RKO (cell line): Measurements from ENCODE around the gene TICAM1.
"Not testable (repeated sequence)": the region's sequence is repeated elsewhere in the genome, so short reads cannot be mapped to it uniquely, and the experiment has no call there.

Source experiments
- DNase-seq: peaks from one replicate; pipeline ENCODE4 v3.0.0-alpha.2; 2016; ENCODE audit warnings: low spot score

Gene TICAM1

DNA sequence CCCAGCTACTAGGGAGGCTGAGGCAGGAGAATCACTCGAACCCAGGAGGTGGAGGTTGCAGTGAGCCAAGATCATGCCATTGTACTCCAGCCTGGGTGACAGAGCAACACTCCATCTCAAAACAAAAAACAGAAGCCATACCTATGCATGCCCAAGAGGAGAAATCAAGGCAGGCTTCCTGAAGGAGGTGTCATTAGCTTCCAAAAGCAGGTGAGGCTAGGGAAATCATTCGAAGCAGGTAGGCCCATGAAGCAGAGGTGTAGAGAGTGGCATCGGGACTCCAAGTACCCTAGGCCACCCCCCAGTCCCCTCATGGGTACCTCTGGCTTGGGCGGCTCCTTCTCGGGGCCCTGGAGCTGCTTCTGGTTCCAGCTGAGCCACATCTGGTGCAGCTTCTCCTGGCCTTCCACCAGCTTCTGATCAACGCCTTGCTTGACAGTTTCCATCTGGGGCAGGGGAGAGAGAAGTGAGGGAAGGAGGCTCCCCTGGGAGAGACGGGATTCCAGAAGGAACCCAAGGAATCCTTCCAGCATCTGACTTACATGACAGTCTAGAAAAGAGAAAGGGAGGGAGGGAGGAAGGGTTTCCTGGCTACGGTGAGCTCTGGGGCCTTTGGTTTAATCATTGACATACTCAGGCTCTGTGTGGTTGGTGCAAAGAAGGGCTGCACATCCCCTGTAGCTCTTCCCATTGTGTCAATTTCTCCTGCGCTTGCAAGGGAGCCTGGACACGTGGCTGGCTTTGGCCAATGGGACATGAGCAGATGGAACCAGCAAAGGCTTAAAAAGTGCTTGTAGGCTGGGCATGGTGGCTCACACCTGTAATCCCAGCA lies 13.1 kb upstream of the TICAM1 start:
- DNase-seq, result no peak

GRCh38 chr19:4843647-4843965 lies 12.1 kb upstream of the TICAM1 start:
- DNase-seq, result no peak

DNA sequence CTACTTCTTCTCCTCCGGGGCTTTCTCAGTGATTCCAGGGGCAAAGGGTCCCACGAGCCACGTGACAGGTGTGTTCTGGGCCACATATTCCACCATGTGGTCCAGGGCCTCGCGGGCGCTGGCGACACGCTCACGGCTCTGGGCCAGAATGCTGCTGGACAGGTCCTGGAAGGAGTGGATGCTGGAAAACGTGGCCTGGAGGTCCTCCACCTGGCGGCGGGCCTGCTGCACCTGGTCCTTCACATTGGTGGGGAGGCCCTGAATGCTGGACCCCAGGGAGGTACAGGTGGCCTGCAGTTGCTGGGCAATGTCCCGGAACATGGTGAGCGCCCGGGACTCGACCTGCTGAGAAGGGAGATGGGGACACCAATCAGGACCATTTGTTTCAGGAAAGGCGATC lies 7.7 kb upstream of the TICAM1 start:
- no peak for DNase-seq

GRCh38 chr19:4832776-4833175 lies 1.3 kb upstream of the TICAM1 start:
- DNase-seq, result no peak

DNA sequence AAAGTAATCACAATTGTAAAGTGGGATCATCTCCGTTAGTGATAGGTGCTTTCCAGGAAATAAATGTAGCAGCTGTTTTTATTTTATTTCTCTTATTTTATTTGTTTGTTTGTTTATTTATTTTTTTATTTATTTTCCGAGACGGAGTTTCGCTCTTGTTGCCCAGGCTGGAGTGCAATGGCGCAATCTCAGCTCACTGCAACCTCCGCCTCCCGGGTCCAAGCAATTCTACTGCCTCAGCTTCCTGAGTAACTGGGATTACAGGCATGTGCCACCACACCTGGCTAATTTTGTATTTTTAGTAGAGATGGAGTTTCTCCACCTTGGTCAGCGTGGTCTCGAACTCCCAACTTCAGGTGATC lies 448 bp upstream of the TICAM1 start:
- DNase-seq, result not testable (repeated sequence)

- no peak for DNase-seq
Observed at GRCh38 chr19:4830768-4831265, 695 bp downstream of the TICAM1 start.

DNA sequence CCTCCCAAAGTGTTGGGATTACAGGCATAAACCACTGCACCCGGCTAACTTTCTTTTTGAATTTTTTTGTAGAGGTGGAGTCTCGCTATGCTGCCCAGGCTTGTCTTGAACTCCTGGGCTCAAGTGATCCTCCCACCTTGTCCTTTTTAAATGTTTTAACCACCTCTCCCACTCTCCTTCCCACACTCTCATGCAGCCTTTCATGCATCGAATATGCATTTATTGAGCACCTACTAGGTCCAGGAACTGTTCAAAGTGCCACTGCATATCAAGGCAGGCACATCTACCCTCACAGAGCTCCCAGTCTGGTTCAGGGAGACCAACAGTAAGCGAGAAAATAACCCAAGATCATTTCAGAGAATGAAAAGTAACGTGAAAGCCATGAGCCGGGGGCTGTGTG lies 1.2 kb downstream of the TICAM1 start:
- DNase-seq, result no peak

GRCh38 chr19:4829001-4829712 lies 2.4 kb downstream of the TICAM1 start:
- DNase-seq, result no peak

DNA sequence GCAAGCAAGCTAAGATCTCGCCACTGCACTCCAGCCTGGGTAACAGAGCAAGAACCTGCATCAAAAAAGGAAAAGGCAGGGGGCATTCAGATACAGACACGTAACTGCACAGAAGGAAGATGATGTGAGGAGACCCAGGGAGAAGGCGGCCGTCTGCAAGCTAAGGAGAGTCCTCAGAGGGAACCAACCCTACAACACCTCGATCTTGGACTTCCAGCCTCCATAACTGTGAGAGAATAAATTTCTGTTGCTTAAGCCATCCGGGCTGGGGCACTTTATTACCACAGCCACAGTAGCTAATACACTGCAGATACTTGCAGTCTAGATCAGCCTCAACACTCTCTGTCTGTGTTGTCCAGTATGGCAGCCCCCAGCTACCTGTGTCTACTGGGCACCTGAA lies 7.9 kb downstream of the TICAM1 start:
- no peak for DNase-seq

- not testable (repeated sequence) for DNase-seq
Observed at GRCh38 chr19:4822354-4822753, 9.2 kb downstream of the TICAM1 start.

- no peak for DNase-seq
Observed at GRCh38 chr19:4821265-4821664, 10.2 kb downstream of the TICAM1 start.

- no peak for DNase-seq
Observed at GRCh38 chr19:4817467-4818277, 13.8 kb downstream of the TICAM1 start.

DNA sequence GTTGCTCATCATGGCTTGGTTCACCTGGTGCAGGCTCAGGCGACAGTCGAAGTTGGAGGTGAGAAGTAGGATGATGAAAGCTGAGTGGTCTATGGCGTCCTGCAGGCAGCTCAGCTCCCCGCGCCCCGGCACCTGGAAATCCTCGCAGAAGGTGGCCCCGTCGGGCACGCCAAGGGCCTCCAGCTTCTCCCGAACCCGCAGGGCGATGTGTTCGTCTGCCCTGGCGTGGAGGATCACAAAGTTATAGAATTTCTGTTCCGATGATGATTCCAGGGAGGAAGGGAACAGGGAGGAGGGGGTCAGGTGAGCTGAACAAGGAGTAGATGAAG lies 14.6 kb downstream of the TICAM1 start:
- DNase-seq, result no peak

DNA sequence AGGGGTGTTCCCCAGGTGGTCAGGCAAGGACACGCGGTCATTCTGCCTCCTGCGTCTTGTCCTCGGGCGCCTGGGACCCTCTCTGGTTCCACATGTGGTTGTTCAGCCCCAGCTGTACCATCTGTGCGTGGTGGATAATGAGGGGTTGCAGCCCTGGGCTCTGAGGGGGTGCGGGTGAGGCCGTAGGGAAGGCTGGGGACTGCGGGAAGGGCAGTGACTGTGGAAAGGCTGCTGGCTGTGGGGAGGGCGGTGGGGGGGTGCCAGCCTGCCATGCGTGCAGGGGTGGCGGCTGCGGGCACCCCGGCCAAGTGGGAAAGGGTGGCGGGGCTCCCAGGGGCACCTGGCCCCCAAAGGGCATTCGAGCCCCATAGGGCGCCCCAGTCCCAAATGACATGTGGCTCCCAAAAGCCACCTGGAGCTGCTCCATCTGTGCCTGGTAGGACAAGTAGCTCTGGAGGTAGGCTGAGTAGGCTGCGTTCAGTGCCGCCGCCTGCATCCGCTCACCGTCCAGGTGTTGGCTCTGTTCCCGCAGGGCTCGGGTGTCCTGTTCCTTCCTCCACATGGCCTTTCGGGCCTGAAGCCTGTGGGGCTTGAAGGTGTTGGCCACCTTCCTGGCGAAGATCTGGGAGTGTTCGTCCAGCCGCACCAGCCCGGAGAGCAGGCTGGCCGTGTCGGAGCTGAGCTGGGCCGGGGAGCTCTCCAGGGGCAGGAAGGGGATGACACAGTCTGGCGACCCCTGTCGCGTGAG lies 15.1 kb downstream of the TICAM1 start:
- DNase-seq, result no peak

DNA sequence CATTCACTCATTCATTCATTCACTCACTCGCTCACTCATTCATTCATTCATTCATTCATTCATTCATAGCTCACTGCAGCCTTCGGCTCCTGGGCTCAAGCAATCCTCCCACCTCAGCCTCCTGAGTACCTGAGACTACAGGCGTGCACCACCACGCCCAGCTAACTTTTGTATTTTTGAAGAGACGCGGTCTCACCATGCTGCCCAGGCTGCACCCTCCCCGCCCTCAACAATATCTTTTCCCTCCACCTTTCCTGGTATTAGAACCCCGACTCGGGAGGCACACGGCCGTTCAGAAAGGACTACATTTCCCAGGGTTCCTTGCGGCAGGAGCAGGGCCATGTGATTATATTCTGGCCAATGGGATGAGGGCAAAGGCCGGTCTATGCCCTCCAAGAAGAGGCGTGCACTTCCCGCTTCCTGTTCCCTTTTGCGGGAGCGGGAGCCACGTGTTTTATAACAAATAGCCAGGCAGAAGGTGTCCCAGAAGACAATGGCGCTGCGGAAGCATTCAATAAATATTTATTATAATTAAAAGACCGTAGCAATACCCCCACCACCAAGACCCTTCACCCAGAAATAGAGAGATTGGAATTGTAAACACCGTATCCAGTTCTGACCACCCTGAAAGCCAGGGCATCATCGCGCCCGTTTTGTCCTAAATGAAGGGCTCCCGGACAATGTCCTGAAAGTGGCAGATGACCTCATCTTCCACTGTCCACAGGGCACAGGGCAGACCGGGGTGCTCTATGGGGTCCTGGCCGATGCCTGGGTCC lies 15.9 kb downstream of the TICAM1 start:
- DNase-seq, result peak; percentile 97

- DNase-seq, result no peak
Observed at GRCh38 chr19:4814625-4815425, 16.7 kb downstream of the TICAM1 start.

GRCh38 chr19:4811328-4812131 lies 20.0 kb downstream of the TICAM1 start:
- DNase-seq, result peak; percentile 76

- DNase-seq, result no peak
Observed at GRCh38 chr19:4807188-4807587, 24.3 kb downstream of the TICAM1 start.

- no peak for DNase-seq
Observed at GRCh38 chr19:4806384-4806783, 25.1 kb downstream of the TICAM1 start.

DNA sequence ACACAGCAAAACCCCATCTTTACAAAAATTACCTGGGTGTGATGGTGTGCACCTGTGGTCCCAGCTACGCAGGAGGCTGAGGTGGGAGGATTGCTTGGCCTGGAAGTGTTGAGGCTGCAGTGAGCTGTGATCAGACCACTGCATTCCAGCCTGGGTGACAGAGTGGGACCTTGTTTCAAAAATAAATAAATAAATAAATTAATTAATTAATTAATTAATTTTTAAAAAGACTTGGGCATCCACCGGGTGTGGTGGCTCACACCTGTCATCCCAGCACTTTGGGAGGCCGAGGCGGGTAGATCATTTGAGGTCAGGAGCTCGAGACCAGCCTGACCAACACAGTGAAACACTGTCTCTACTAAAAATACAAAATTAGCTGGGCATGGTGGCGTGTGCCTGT lies 26.4 kb downstream of the TICAM1 start:
- DNase-seq, result not testable (repeated sequence)
